Epithelial cell of esophagus (primary cell): Measurements from ENCODE around the gene MINPP1.

Experiments used
- DNase-seq: peaks from one replicate; pipeline ENCODE4 v3.0.0; 2010; ENCODE audit warnings: low read depth
- H3K4me3 ChIP-seq: 2 replicates; pipeline ENCODE4 v1.5.1; 2011; ENCODE audit warnings: mild to moderate bottlenecking, low read length, control low read depth
- CTCF ChIP-seq: IDR thresholded peaks from 2 replicates; pipeline ENCODE4 v1.5.1; 2011; ENCODE audit warnings: low read depth, mild to moderate bottlenecking, low read length, control low read depth, inconsistent platforms; ENCODE audit not compliant: insufficient read depth; ENCODE audit errors: missing control alignments

MINPP1 gene

GRCh38 chr10:87578842-87579401 is 74.2 kb downstream of the MINPP1 start:
- no peak overlapping the region for H3K4me3 ChIP-seq
- no peak for DNase-seq
- no peak for TF ChIP-seq CTCF

- no peak overlapping the region for H3K4me3 ChIP-seq
- TF ChIP-seq CTCF = no peak
- no peak for DNase-seq
These were observed 74.9 kb downstream of the MINPP1 start for GRCh38 chr10:87579563-87579962.

GRCh38 chr10:87580016-87580415 is 75.3 kb downstream of the MINPP1 start:
- no peak for TF ChIP-seq CTCF
- H3K4me3 ChIP-seq = no peak overlapping the region
- no peak for DNase-seq

- TF ChIP-seq CTCF = no peak
- H3K4me3 ChIP-seq = no peak overlapping the region
- DNase-seq = peak; percentile 93
These were observed 81.1 kb downstream of the MINPP1 start for GRCh38 chr10:87585565-87586514.

GRCh38 chr10:87589645-87590051 is 85.0 kb downstream of the MINPP1 start:
- TF ChIP-seq CTCF = no peak
- no peak for DNase-seq
- H3K4me3 ChIP-seq = no peak overlapping the region

GRCh38 chr10:87590705-87591588 is 86.3 kb downstream of the MINPP1 start:
- no peak for TF ChIP-seq CTCF
- H3K4me3 ChIP-seq = no peak overlapping the region
- DNase-seq = no peak
